Activated T-helper 1 cell treated with anti-CD3 and anti-CD28 coated beads, Interleukin-2, amount 50 U/mL, for 16 hours (primary cell): Measurements from ENCODE around the gene PDHA1.

ENCODE experiments used
- DNase-seq, 2 donors: peaks; one replicate each; pipeline ENCODE4 v3.0.0-alpha.2; 2020; ENCODE audit warnings: low read depth in 1 of 2, low spot score in 1 of 2

Gene PDHA1

GRCh38 chrX:19343535-19344408, at the start of gene PDHA1:
PDHA1 (plus strand) TSS chrX:19343927; CDS start chrX:19344038, 111 bp downstream.
- DNase-seq: peak; percentile 80 to 85

GRCh38 chrX:19303256-19303880, 40.4 kb upstream of the PDHA1 start:
- DNase-seq: no peak

GRCh38 chrX:19326567-19326966, 17.2 kb upstream of the PDHA1 start:
- no peak for DNase-seq

GRCh38 chrX:19331831-19332230, 11.9 kb upstream of the PDHA1 start:
- DNase-seq: no peak

- no peak for DNase-seq
These were observed 10.7 kb upstream of the PDHA1 start for GRCh38 chrX:19332983-19333382.

- DNase-seq: no peak
These were observed 8.6 kb upstream of the PDHA1 start for GRCh38 chrX:19334945-19335626.

GRCh38 chrX:19342331-19342906, 1.3 kb upstream of the PDHA1 start:
- no peak for DNase-seq

- DNase-seq: no peak
These were observed 617 bp upstream of the PDHA1 start for GRCh38 chrX:19343085-19343534.

GRCh38 chrX:19344661-19345060, 934 bp downstream of the PDHA1 start:
- no peak for DNase-seq

GRCh38 chrX:19347916-19348315, 4.2 kb downstream of the PDHA1 start:
- DNase-seq: no peak

- no peak for DNase-seq
These were observed 5.5 kb downstream of the PDHA1 start for GRCh38 chrX:19349264-19349663.

- DNase-seq: no peak
These were observed 7.2 kb downstream of the PDHA1 start for GRCh38 chrX:19350941-19351384.

GRCh38 chrX:19354625-19355024, 10.9 kb downstream of the PDHA1 start:
- DNase-seq: no peak

GRCh38 chrX:19358521-19358920, 14.8 kb downstream of the PDHA1 start:
- no peak for DNase-seq

- no peak for DNase-seq
These were observed 17.2 kb downstream of the PDHA1 start for GRCh38 chrX:19360903-19361302.

GRCh38 chrX:19361701-19362100, 18.0 kb downstream of the PDHA1 start:
- DNase-seq: no peak

- DNase-seq: no peak
These were observed 24.8 kb downstream of the PDHA1 start for GRCh38 chrX:19368576-19368975.

GRCh38 chrX:19370061-19370460, 26.3 kb downstream of the PDHA1 start:
- DNase-seq: no peak

- peak; percentile 29 to 34 for DNase-seq
These were observed 28.4 kb downstream of the PDHA1 start for GRCh38 chrX:19372170-19372546.

- no peak for DNase-seq
These were observed 29.0 kb downstream of the PDHA1 start for GRCh38 chrX:19372547-19373331.
